Astrocyte (in vitro differentiated cells and primary cell): ENCODE measurements around the gene FLT1.

Experiments
- EZH2 ChIP-seq: IDR thresholded peaks from 2 replicates; pipeline ENCODE4 v1.6.1; 2012; ENCODE audit warnings: mild to moderate bottlenecking, low read length, inconsistent platforms; ENCODE audit not compliant: insufficient read depth
- TF ChIP-seq, protein P1 (sequence below): IDR thresholded peaks from 2 replicates; pipeline ENCODE4 v1.5.1; 2011; ENCODE audit warnings: low read depth, mild to moderate bottlenecking, inconsistent platforms, low read length, moderate library complexity; ENCODE audit not compliant: insufficient read depth

DNA sequence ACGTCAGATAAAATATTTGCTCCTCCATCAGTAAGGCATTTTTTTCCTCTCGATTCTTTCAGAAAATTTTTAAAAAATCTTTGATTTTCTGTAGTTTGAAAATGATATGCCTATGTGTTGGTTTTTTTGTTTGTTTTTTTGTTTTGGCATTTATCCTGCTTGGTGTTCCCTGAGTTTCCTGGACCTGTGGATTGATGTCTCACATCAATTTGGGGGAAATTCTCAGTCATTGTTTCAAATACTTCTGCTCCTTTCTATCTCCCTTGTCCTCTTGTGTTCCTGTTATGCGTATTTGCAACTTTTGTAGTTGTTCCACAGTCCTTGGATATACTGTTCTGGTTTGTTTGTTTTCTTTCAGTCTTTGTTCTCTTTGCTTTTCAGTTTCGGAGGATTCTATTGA is 18.8 kb upstream of the FLT1 start:
- TF ChIP-seq, protein P1, sequence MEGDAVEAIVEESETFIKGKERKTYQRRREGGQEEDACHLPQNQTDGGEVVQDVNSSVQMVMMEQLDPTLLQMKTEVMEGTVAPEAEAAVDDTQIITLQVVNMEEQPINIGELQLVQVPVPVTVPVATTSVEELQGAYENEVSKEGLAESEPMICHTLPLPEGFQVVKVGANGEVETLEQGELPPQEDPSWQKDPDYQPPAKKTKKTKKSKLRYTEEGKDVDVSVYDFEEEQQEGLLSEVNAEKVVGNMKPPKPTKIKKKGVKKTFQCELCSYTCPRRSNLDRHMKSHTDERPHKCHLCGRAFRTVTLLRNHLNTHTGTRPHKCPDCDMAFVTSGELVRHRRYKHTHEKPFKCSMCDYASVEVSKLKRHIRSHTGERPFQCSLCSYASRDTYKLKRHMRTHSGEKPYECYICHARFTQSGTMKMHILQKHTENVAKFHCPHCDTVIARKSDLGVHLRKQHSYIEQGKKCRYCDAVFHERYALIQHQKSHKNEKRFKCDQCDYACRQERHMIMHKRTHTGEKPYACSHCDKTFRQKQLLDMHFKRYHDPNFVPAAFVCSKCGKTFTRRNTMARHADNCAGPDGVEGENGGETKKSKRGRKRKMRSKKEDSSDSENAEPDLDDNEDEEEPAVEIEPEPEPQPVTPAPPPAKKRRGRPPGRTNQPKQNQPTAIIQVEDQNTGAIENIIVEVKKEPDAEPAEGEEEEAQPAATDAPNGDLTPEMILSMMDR: no peak
- TF ChIP-seq EZH2: no peak
